Prostate gland (tissue), 2 donors: ENCODE measurements around the gene LIMCH1.

Experiments
- POLR2A ChIP-seq: fragments of 450-650 bp; IDR thresholded peaks from one replicate; pipeline ENCODE4 v1.6.1; 2016; ENCODE audit warnings: antibody characterized with exemption, mild to moderate bottlenecking
- POLR2AphosphoS5 ChIP-seq: sonication (generic); formaldehyde crosslinking; IDR thresholded peaks from one replicate; pipeline ENCODE4 v1.6.1; 2017; ENCODE audit warnings: antibody characterized with exemption
- TF ChIP-seq, protein P1 (sequence below), 4 experiments: fragments of 200-600 bp in 2 of 4; fragments of 450-650 bp in 2 of 4; sonication (generic) in 2 of 4; IDR thresholded peaks; 1 replicate in 3 of 4; 2 replicates in 1 of 4; pipeline ENCODE4 v1.5.1; 2016 to 2019; ENCODE audit warnings: antibody characterized with exemption in 4 of 4, mild to moderate bottlenecking in 2 of 4, moderate library complexity in 2 of 4

DNA sequence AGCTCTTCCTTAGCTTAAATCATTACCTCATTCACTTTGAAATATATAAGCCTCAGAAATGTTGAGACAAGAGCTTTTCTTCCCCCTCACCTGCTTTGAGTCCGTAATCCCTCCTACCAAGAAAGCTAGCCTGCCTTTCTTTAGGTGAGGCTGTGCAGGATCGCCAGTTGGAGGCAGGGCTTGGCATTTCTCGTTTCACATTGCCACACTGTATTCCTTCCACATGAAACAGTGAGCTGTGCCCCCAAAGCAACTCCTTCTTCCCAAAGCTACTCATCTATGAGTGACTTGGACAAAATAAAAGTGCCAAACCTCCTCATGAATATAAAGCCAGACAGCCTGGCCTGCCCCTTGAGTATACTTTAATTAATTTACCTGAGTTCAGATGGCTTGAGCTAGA is 86.8 kb downstream of the LIMCH1 start:
- TF ChIP-seq, protein P1, sequence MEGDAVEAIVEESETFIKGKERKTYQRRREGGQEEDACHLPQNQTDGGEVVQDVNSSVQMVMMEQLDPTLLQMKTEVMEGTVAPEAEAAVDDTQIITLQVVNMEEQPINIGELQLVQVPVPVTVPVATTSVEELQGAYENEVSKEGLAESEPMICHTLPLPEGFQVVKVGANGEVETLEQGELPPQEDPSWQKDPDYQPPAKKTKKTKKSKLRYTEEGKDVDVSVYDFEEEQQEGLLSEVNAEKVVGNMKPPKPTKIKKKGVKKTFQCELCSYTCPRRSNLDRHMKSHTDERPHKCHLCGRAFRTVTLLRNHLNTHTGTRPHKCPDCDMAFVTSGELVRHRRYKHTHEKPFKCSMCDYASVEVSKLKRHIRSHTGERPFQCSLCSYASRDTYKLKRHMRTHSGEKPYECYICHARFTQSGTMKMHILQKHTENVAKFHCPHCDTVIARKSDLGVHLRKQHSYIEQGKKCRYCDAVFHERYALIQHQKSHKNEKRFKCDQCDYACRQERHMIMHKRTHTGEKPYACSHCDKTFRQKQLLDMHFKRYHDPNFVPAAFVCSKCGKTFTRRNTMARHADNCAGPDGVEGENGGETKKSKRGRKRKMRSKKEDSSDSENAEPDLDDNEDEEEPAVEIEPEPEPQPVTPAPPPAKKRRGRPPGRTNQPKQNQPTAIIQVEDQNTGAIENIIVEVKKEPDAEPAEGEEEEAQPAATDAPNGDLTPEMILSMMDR (IDR thresholded peaks at IDR 0.05) = no peak
- TF ChIP-seq POLR2AphosphoS5 = no peak
- no peak for TF ChIP-seq POLR2A
